Neural cell (in vitro differentiated cells): Measurements from ENCODE around the gene MYO9A. TPM values are rescaled to one million over a fixed set of nuclear protein-coding genes. Genes with fewer than 3 reads are reported as not detected.

Experiments
- H2AFZ ChIP-seq: fragments of 200-600, 300-800 bp; sonication (generic), shearing (Covaris generic); 2 replicates; pipeline ENCODE4 v1.6.0; 2014; ENCODE audit warnings: low read depth, mild to moderate bottlenecking, antibody characterized with exemption, low read length, moderate library complexity
- H3F3A ChIP-seq: fragments of 200-600 bp; shearing (Covaris generic); 2 replicates; pipeline ENCODE4 v1.6.1; 2016; ENCODE audit warnings: mild to moderate bottlenecking, moderate library complexity, mixed read lengths, antibody characterized with exemption, low read length; ENCODE audit not compliant: insufficient read depth, poor library complexity, severe bottlenecking
- H3K27ac ChIP-seq: fragments of 200-600, 300-800 bp; sonication (generic), shearing (Covaris generic); 2 replicates; pipeline ENCODE4 v1.5.1; 2014; ENCODE audit warnings: mild to moderate bottlenecking, low read length, moderate library complexity
- H3K27me3 ChIP-seq: fragments of 300-800, 200-600 bp; sonication (generic), shearing (Covaris generic); 2 replicates; pipeline ENCODE4 v1.6.0; 2014; ENCODE audit warnings: mild to moderate bottlenecking, low read depth, low read length, moderate library complexity; ENCODE audit not compliant: insufficient read depth
- H3K36me3 ChIP-seq: fragments of 300-800, 200-600 bp; sonication (generic), shearing (Covaris generic); 2 replicates; pipeline ENCODE4 v1.5.1; 2014; ENCODE audit warnings: mild to moderate bottlenecking, antibody characterized with exemption, low read length, moderate library complexity; ENCODE audit not compliant: insufficient read depth
- H3K4me2 ChIP-seq: fragments of 300-800, 200-600 bp; sonication (generic), shearing (Covaris generic); 2 replicates; pipeline ENCODE4 v1.6.0; 2014; ENCODE audit warnings: mild to moderate bottlenecking, low read length
- H3K4me3 ChIP-seq: fragments of 300-800, 200-600 bp; sonication (generic), shearing (Covaris generic); 2 replicates; pipeline ENCODE4 v1.5.1; 2014; ENCODE audit warnings: mild to moderate bottlenecking, low read length, moderate library complexity
- H3K79me2 ChIP-seq: fragments of 200-600 bp; shearing (Covaris generic); replicated peaks from 2 replicates; pipeline ENCODE4 v1.6.0; 2014; ENCODE audit warnings: mild to moderate bottlenecking, low read length, moderate library complexity; ENCODE audit not compliant: insufficient read depth
- H3K9ac ChIP-seq: fragments of 300-800, 200-600 bp; sonication (generic), shearing (Covaris generic); 2 replicates; pipeline ENCODE4 v1.6.1; 2016; ENCODE audit warnings: mild to moderate bottlenecking, low read length, mixed read lengths
- H3K9me2 ChIP-seq: fragments of 200-600 bp; shearing (Covaris generic); 2 replicates; pipeline ENCODE4 v1.6.1; 2016; ENCODE audit warnings: mild to moderate bottlenecking, low read length, mixed read lengths; ENCODE audit not compliant: insufficient read depth
- H3K9me3 ChIP-seq: fragments of 200-600, 300-800 bp; sonication (generic), shearing (Covaris generic); 2 replicates; pipeline ENCODE4 v1.6.1; 2016; ENCODE audit warnings: mild to moderate bottlenecking, mixed run types, low read length, moderate library complexity, mixed read lengths
- H4K20me1 ChIP-seq: fragments of 200-600 bp; shearing (Covaris generic); 2 replicates; pipeline ENCODE4 v1.6.1; 2016; ENCODE audit warnings: mild to moderate bottlenecking, mixed run types; ENCODE audit not compliant: insufficient read depth
- EP300 ChIP-seq: fragments of 450-650 bp; conservative IDR thresholded peaks from 2 replicates; pipeline ENCODE4 v1.6.1; 2014; ENCODE audit warnings: antibody characterized with exemption, mild to moderate bottlenecking, moderate library complexity; ENCODE audit not compliant: poor library complexity, severe bottlenecking
- EZH2 ChIP-seq: fragments of 200-600, 300-800 bp; shearing (Covaris generic), sonication (generic); IDR thresholded peaks from 2 replicates; pipeline ENCODE4 v1.6.1; 2014; ENCODE audit warnings: antibody characterized with exemption, low read length, borderline replicate concordance, mild to moderate bottlenecking; ENCODE audit not compliant: insufficient read depth, poor library complexity, severe bottlenecking
- MXI1 ChIP-seq: fragments of 450-650 bp; conservative IDR thresholded peaks from 2 replicates; pipeline ENCODE4 v1.6.1; 2014; ENCODE audit warnings: antibody characterized with exemption, mild to moderate bottlenecking; ENCODE audit not compliant: poor library complexity, severe bottlenecking
- POLR2AphosphoS5 ChIP-seq: IDR thresholded peaks from 2 replicates; pipeline ENCODE4 v1.6.1; 2012
- RAD21 ChIP-seq: fragments of 450-650 bp; conservative IDR thresholded peaks from 2 replicates; pipeline ENCODE4 v1.6.1; 2014; ENCODE audit warnings: antibody characterized with exemption, mild to moderate bottlenecking, moderate library complexity
- SMC3 ChIP-seq: fragments of 450-650 bp; conservative IDR thresholded peaks from 2 replicates; pipeline ENCODE4 v1.6.1; 2014; ENCODE audit warnings: antibody characterized with exemption, mild to moderate bottlenecking, moderate library complexity; ENCODE audit not compliant: poor library complexity
- TAF1 ChIP-seq: IDR thresholded peaks from 2 replicates; pipeline ENCODE4 v1.6.1; 2012; ENCODE audit warnings: low read depth
- polyA plus RNA-seq: library from polyadenylated mRNA; depleted of rRNA; stranded (reverse); fragments of >200 nt; gene quantifications from 2 replicates; pipeline ENCODE4 v1.2.3, GENCODE V29; 2014
- TF ChIP-seq, protein P1 (sequence below): fragments of 450-650 bp; IDR thresholded peaks from 2 replicates; pipeline ENCODE4 v1.5.1; 2014; ENCODE audit warnings: antibody characterized with exemption, mild to moderate bottlenecking, moderate library complexity; ENCODE audit not compliant: poor library complexity, severe bottlenecking
- TF ChIP-seq, protein P2 (sequence below): IDR thresholded peaks from 2 replicates; pipeline ENCODE4 v1.6.1; 2012; ENCODE audit warnings: borderline replicate concordance

MYO9A gene
- polyA plus RNA-seq, 1 donor from 2014 or later, result 22.7 TPM

DNA sequence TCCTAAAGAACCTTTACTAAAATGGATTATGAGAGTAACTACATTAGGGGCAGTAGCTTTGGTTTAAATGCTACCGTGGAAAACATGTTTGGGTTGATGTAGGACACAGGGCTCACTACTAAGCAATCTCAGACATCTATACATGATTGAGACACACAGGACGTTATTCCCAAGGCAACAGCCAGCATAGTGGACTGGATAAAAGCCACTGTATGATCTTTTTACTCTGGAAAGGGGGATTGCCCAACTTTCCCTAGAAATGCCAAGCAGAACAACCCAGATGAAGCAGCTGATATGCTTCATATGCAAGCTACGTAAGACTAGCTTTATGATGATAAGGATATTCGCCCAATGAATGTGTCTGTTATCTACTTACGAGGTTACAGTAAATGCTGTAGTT lies 144.6 kb downstream of the MYO9A start:
- Histone ChIP-seq H3F3A (no peaks in the 10 kb centered on the region), H3K36me3 (no peaks in the 10 kb centered on the region), H4K20me1 (no peaks in the 10 kb centered on the region), H3K27me3 (no peaks in the 10 kb centered on the region), H3K79me2 (no peaks in the 10 kb centered on the region), H3K9ac (no peak overlapping the region), H3K4me3 (no peak overlapping the region), H3K4me2 (no peak overlapping the region), H3K9me2 (no peaks in the 10 kb centered on the region), H3K9me3 (no peaks in the 10 kb centered on the region), H3K27ac (no peak overlapping the region), H2AFZ (no peak overlapping the region)
- TF ChIP-seq, protein P1, sequence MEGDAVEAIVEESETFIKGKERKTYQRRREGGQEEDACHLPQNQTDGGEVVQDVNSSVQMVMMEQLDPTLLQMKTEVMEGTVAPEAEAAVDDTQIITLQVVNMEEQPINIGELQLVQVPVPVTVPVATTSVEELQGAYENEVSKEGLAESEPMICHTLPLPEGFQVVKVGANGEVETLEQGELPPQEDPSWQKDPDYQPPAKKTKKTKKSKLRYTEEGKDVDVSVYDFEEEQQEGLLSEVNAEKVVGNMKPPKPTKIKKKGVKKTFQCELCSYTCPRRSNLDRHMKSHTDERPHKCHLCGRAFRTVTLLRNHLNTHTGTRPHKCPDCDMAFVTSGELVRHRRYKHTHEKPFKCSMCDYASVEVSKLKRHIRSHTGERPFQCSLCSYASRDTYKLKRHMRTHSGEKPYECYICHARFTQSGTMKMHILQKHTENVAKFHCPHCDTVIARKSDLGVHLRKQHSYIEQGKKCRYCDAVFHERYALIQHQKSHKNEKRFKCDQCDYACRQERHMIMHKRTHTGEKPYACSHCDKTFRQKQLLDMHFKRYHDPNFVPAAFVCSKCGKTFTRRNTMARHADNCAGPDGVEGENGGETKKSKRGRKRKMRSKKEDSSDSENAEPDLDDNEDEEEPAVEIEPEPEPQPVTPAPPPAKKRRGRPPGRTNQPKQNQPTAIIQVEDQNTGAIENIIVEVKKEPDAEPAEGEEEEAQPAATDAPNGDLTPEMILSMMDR, result no peak
- no peak for TF ChIP-seq SMC3
- no peak for TF ChIP-seq RAD21
- no peak for TF ChIP-seq TAF1
- no peak for TF ChIP-seq POLR2AphosphoS5

DNA sequence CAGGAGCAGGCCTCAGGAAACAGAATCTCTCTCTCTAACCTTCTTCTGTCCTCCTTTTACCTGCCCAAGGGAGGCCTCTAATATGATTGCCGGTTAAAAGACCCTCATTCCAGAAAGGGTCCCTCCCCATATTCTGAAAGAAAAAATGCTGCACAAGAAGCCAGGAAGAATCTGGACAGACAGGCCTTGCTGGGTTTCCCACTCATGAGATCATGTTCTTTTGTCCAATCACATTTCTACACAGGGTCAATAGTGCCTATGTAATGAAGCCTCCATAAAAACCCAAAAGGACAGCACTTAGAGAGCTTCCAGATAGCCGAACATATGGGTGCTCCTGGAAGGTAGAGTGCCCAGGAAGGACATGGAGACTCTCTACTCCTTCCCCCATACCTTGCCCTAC lies 146.0 kb downstream of the MYO9A start:
- H3K27ac ChIP-seq, result no peak overlapping the region
- no peaks in the 10 kb centered on the region for H3K27me3 ChIP-seq
- no peaks in the 10 kb centered on the region for H3K9me3 ChIP-seq
- H3K9ac ChIP-seq, result no peak overlapping the region
- H3K79me2 ChIP-seq, result no peaks in the 10 kb centered on the region
- H3K36me3 ChIP-seq, result no peaks in the 10 kb centered on the region
- TF ChIP-seq, protein P1, result no peak
- TF ChIP-seq TAF1 (no peak), RAD21 (no peak)
- no peaks in the 10 kb centered on the region for H3F3A ChIP-seq
- no peak overlapping the region for H3K4me2 ChIP-seq
- H2AFZ ChIP-seq, result no peak overlapping the region
- no peak overlapping the region for H3K4me3 ChIP-seq
- no peaks in the 10 kb centered on the region for H3K9me2 ChIP-seq
- no peaks in the 10 kb centered on the region for H4K20me1 ChIP-seq

DNA sequence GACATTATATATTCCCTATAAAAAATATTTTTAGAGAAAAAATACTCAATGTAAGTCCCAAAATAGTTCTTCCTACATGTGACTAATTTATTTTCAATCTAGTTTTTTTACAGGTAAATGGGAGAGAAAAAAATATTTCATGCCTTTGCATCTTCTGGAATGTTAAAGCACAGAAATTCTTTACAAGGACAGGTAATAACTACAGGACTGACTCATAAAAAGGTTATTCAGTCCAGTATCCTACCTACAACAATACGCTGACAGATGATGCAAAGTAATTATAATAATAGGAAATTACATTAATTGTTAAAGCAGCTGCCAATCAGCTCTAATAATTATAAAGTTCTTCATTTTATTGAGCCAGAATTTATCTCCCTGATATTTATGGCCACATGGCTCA lies 147.5 kb downstream of the MYO9A start:
- H3K27me3 ChIP-seq, result no peaks in the 10 kb centered on the region
- H3K9ac ChIP-seq, result no peak overlapping the region
- no peak overlapping the region for H3K4me3 ChIP-seq
- no peaks in the 10 kb centered on the region for H3F3A ChIP-seq
- H2AFZ ChIP-seq, result no peak overlapping the region
- H3K9me2 ChIP-seq, result no peaks in the 10 kb centered on the region
- H3K36me3 ChIP-seq, result no peaks in the 10 kb centered on the region
- no peak overlapping the region for H3K27ac ChIP-seq
- H3K4me2 ChIP-seq, result no peak overlapping the region
- no peaks in the 10 kb centered on the region for H3K9me3 ChIP-seq
- TF ChIP-seq RAD21 (no peak), TAF1 (no peak), POLR2AphosphoS5 (no peak), EZH2 (no peak), EP300 (no peak), SMC3 (no peak), MXI1 (no peak)
- TF ChIP-seq, protein P1, result no peak
- TF ChIP-seq, protein P2, sequence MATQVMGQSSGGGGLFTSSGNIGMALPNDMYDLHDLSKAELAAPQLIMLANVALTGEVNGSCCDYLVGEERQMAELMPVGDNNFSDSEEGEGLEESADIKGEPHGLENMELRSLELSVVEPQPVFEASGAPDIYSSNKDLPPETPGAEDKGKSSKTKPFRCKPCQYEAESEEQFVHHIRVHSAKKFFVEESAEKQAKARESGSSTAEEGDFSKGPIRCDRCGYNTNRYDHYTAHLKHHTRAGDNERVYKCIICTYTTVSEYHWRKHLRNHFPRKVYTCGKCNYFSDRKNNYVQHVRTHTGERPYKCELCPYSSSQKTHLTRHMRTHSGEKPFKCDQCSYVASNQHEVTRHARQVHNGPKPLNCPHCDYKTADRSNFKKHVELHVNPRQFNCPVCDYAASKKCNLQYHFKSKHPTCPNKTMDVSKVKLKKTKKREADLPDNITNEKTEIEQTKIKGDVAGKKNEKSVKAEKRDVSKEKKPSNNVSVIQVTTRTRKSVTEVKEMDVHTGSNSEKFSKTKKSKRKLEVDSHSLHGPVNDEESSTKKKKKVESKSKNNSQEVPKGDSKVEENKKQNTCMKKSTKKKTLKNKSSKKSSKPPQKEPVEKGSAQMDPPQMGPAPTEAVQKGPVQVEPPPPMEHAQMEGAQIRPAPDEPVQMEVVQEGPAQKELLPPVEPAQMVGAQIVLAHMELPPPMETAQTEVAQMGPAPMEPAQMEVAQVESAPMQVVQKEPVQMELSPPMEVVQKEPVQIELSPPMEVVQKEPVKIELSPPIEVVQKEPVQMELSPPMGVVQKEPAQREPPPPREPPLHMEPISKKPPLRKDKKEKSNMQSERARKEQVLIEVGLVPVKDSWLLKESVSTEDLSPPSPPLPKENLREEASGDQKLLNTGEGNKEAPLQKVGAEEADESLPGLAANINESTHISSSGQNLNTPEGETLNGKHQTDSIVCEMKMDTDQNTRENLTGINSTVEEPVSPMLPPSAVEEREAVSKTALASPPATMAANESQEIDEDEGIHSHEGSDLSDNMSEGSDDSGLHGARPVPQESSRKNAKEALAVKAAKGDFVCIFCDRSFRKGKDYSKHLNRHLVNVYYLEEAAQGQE, result no peak
- H4K20me1 ChIP-seq, result no peaks in the 10 kb centered on the region
- no peaks in the 10 kb centered on the region for H3K79me2 ChIP-seq
